Suprapubic skin (tissue), 4 donors: ENCODE results near the gene COL18A1. TPM values are rescaled to one million over a fixed set of nuclear protein-coding genes. Genes with fewer than 3 reads are reported as not detected.

Experiments used
- DNase-seq, 2 donors: peaks; one replicate each; pipeline ENCODE4 v3.0.0-alpha.2; 2019; ENCODE audit warnings: low spot score in 2 of 2
- H3K27ac ChIP-seq: fragments of 200-600 bp; sonication (generic); one replicate; pipeline ENCODE4 v1.5.1; 2019
- H3K27me3 ChIP-seq: fragments of 200-600 bp; sonication (generic); one replicate; pipeline ENCODE4 v1.5.1; 2019
- H3K36me3 ChIP-seq: fragments of 200-600 bp; sonication (generic); one replicate; pipeline ENCODE4 v1.5.1; 2019
- H3K4me1 ChIP-seq: fragments of 200-600 bp; sonication (generic); one replicate; pipeline ENCODE4 v1.5.1; 2019
- H3K4me3 ChIP-seq: fragments of 200-600 bp; sonication (generic); one replicate; pipeline ENCODE4 v1.5.1; 2019; ENCODE audit warnings: mild to moderate bottlenecking
- H3K9me3 ChIP-seq: fragments of 200-600 bp; sonication (generic); one replicate; pipeline ENCODE4 v1.5.1; 2019
- CTCF ChIP-seq, 2 donors: fragments of 200-600 bp in 1 of 2; fragments of 450-650 bp in 1 of 2; sonication (generic) in 1 of 2; IDR thresholded peaks; one replicate each; pipeline ENCODE4 v1.5.1; 2016 to 2019; ENCODE audit warnings: antibody characterized with exemption in 2 of 2, mild to moderate bottlenecking in 1 of 2, moderate library complexity in 1 of 2
- EP300 ChIP-seq: sonication (generic); formaldehyde crosslinking; IDR thresholded peaks from one replicate; pipeline ENCODE4 v1.6.1; 2017; ENCODE audit warnings: antibody characterized with exemption
- POLR2A ChIP-seq, 2 donors: fragments of 450-650 bp; IDR thresholded peaks; one replicate each; pipeline ENCODE4 v1.6.1; 2017; ENCODE audit warnings: antibody characterized with exemption in 2 of 2, mild to moderate bottlenecking in 2 of 2, moderate library complexity in 2 of 2
- POLR2AphosphoS5 ChIP-seq, 3 donors: sonication (generic); formaldehyde crosslinking; IDR thresholded peaks; one replicate each; pipeline ENCODE4 v1.6.1; 2017; ENCODE audit warnings: antibody characterized with exemption in 3 of 3
- WGBS: methylation state at CpG from one replicate; pipeline ENCODE4 v1.1.5; 2018; 5-methylcytosine and 5-hydroxymethylcytosine counted together
- total RNA-seq, 4 donors: library from RNA; depleted of rRNA; stranded (reverse); fragments of >200 nt; gene quantifications; one replicate each; pipeline ENCODE4 v1.1.0, GENCODE V29; 2016

The COL18A1 gene
- total RNA-seq, 4 donors from 2014 or later, result 71.9 to 157 (median 101) TPM

DNA sequence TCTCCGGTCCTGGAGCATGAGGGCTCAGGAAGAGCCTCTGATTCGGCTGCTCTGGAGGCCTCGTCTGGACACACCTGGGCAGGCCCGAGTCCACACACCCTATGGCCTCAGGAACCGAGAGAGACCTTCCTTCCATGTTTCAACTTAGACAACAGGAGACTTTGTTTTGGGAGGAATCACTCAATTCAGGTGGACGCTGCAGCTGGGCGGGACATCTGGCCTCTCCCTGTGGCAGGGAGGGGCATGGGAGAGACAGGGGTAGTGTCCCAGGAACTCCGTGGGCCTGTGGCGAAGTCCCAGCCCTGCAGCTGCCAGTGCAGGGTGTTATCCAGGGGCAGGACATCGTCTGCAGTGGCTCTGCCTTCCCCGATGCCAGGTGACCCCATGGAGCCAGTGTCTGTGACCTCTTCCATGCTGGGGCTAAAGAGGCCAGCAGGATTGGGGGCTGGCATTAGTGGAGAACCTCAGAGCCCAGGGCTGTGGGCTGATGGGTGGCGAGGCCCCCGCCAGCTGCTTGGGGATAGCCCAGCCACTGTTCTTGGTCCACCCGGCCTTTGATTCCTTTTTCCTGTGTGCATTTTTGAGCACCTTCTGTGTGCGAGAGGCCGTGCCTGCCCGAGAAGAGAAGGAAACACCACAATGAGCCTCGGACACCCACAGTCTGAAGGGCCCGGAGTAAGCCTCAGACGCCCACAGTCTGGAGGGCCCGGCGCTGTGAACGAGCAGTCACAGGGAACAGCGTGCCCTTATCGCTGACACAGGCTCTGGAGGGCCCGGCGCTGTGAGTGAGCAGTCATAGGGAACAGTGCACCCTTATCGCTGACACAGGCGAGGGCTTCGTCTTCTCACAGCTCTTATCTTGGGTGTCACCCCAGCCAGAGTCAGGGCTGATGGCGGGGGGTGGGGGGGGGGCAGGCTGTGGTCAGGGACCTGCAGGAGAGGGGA is 6.2 kb downstream of the COL18A1 start:
- no peaks in the 10 kb centered on the region for H3K36me3 ChIP-seq
- H3K27ac ChIP-seq, result no peak overlapping the region
- no peaks in the 10 kb centered on the region for H3K9me3 ChIP-seq
- no peak for DNase-seq
- H3K4me1 ChIP-seq, result peaks cover 51% of the 10 kb centered on the region
- H3K27me3 ChIP-seq, result no peaks in the 10 kb centered on the region
- 84% methylated on average over 12 of the region's 31 CpGs for WGBS
- TF ChIP-seq EP300 (no peak), POLR2AphosphoS5 (IDR thresholded peaks at IDR 0.05) (no peak), POLR2A (IDR thresholded peaks at IDR 0.05) (no peak), CTCF (IDR thresholded peaks at IDR 0.05) (no peak)
- H3K4me3 ChIP-seq, result no peak overlapping the region

- TF ChIP-seq POLR2AphosphoS5 (IDR thresholded peaks at IDR 0.05), result no peak
- TF ChIP-seq EP300, result no peak
- TF ChIP-seq CTCF (IDR thresholded peaks at IDR 0.05), result no peak
- TF ChIP-seq POLR2A (IDR thresholded peaks at IDR 0.05), result no peak
- Histone ChIP-seq H3K4me1 (peaks cover 45% of the 10 kb centered on the region), H3K27ac (no peak overlapping the region), H3K4me3 (no peak overlapping the region), H3K27me3 (no peaks in the 10 kb centered on the region), H3K36me3 (no peaks in the 10 kb centered on the region), H3K9me3 (no peaks in the 10 kb centered on the region)
- 90% methylated on average over 15 of the region's 18 CpGs for WGBS
- no peak for DNase-seq
These were observed 6.8 kb downstream of the COL18A1 start for GRCh38 chr21:45411810-45412206.

DNA sequence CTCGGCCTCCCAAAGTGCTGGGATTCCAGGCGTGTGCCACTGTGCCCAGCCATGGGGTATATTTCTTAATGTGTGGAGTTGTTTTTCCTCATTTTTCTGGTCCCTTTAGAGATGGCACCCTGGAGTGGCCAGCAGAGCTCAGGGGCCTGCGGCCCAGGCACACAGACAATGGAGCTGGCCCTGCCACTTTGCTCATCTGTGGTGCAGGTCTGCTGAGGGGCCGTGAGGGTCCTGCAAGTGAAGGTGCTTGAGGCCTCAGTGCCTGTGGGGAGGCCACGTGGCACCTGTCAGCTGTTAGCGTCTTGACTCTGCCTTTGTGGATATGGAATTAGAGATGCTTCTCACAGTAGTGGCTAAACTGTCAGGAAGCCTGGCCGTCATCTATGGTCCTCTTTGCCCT is 7.5 kb downstream of the COL18A1 start:
- Histone ChIP-seq H3K36me3 (no peaks in the 10 kb centered on the region), H3K27ac (no peak overlapping the region), H3K27me3 (no peaks in the 10 kb centered on the region), H3K9me3 (no peaks in the 10 kb centered on the region), H3K4me3 (no peak overlapping the region), H3K4me1 (peaks cover 42% of the 10 kb centered on the region)
- no peak for DNase-seq
- WGBS, result 73% methylated on average over 7 of the region's 7 CpGs
- TF ChIP-seq POLR2A (IDR thresholded peaks at IDR 0.05) (no peak), POLR2AphosphoS5 (IDR thresholded peaks at IDR 0.05) (no peak), CTCF (IDR thresholded peaks at IDR 0.05) (no peak), EP300 (no peak)

GRCh38 chr21:45412909-45413611 is 8.1 kb downstream of the COL18A1 start:
- DNase-seq, result no peak
- no peaks in the 10 kb centered on the region for H3K27me3 ChIP-seq
- no peaks in the 10 kb centered on the region for H3K9me3 ChIP-seq
- peaks cover 36% of the 10 kb centered on the region for H3K4me1 ChIP-seq
- no peak for TF ChIP-seq CTCF (IDR thresholded peaks at IDR 0.05)
- no peak for TF ChIP-seq EP300
- no peak for TF ChIP-seq POLR2A (IDR thresholded peaks at IDR 0.05)
- TF ChIP-seq POLR2AphosphoS5 (IDR thresholded peaks at IDR 0.05), result no peak
- WGBS, result 76% methylated on average over 18 of the region's 27 CpGs
- H3K27ac ChIP-seq, result no peak overlapping the region
- H3K36me3 ChIP-seq, result no peaks in the 10 kb centered on the region
- H3K4me3 ChIP-seq, result no peak overlapping the region

GRCh38 chr21:45413922-45414321 is 9.0 kb downstream of the COL18A1 start:
- Histone ChIP-seq H3K4me3 (no peak overlapping the region), H3K27me3 (no peaks in the 10 kb centered on the region), H3K9me3 (no peaks in the 10 kb centered on the region), H3K27ac (no peak overlapping the region), H3K36me3 (no peaks in the 10 kb centered on the region), H3K4me1 (peaks cover 28% of the 10 kb centered on the region)
- TF ChIP-seq CTCF (IDR thresholded peaks at IDR 0.05), result no peak
- TF ChIP-seq POLR2AphosphoS5 (IDR thresholded peaks at IDR 0.05), result no peak
- TF ChIP-seq EP300, result no peak
- no peak for TF ChIP-seq POLR2A (IDR thresholded peaks at IDR 0.05)
- no peak for DNase-seq
- WGBS, result 88% methylated on average over 7 of the region's 7 CpGs
